Suprapubic skin (tissue), 3 donors: Measurements from ENCODE around the gene CTNNBL1.

Source experiments
- CTCF ChIP-seq, 2 donors: fragments of 200-600 bp in 1 of 2; fragments of 450-650 bp in 1 of 2; sonication (generic) in 1 of 2; IDR thresholded peaks; one replicate each; pipeline ENCODE4 v1.5.1; 2016 to 2019; ENCODE audit warnings: antibody characterized with exemption in 2 of 2, mild to moderate bottlenecking in 1 of 2, moderate library complexity in 1 of 2
- EP300 ChIP-seq: sonication (generic); formaldehyde crosslinking; IDR thresholded peaks from one replicate; pipeline ENCODE4 v1.6.1; 2017; ENCODE audit warnings: antibody characterized with exemption

GRCh38 chr20:37649017-37649416 is 44.8 kb upstream of the CTNNBL1 start:
- TF ChIP-seq CTCF (IDR thresholded peaks at IDR 0.05) (no peak), EP300 (no peak)
